K562 (cell line): ENCODE measurements around the gene CD84. TPM values are rescaled to one million over a fixed set of nuclear protein-coding genes. Genes with fewer than 3 reads are reported as not detected.

Experiments
- BMI1 ChIP-seq: fragments of 150-350 bp; IDR thresholded peaks from 2 replicates; pipeline ENCODE4 v1.6.1; 2014; ENCODE audit warnings: low read length
- CBFA2T3 ChIP-seq: fragments of 450-650 bp; IDR thresholded peaks from 2 replicates; pipeline ENCODE4 v1.6.1; 2017
- CHD4 ChIP-seq: fragments of 200-600 bp; sonication (generic); IDR thresholded peaks from 3 replicates; pipeline ENCODE4 v1.6.1; 2012; ENCODE audit warnings: low read depth, mild to moderate bottlenecking, mixed read lengths, low read length, inconsistent platforms; ENCODE audit not compliant: insufficient read depth, insufficient replicate concordance, poor library complexity, severe bottlenecking
- ELF1 ChIP-seq: fragments of 200-800 bp; sonication (Bioruptor generic); IDR thresholded peaks from 2 replicates; pipeline ENCODE4 v1.6.1; 2016; ENCODE audit warnings: missing genetic modification characterization, missing compliant biosample characterization
- FOXM1 ChIP-seq, 2 experiments: fragments of 450-650 bp in 1 of 2; sonication (generic) in 1 of 2; formaldehyde crosslinking in 1 of 2; IDR thresholded peaks; 2 replicates each; pipeline versions ENCODE4 v1.6.1 to v1.9.0; 2017 to 2022; ENCODE audit warnings: low read depth in 2 of 2, mild to moderate bottlenecking in 2 of 2, missing genetic modification reagents in 1 of 2, moderate library complexity in 1 of 2
- HDAC1 ChIP-seq, 2 experiments: fragments of 450-650 bp; IDR thresholded peaks; 2 replicates each; pipeline ENCODE4 v1.6.1; 2016 to 2017; ENCODE audit warnings: inconsistent platforms in 1 of 2, mild to moderate bottlenecking in 1 of 2, moderate library complexity in 1 of 2
- JUN ChIP-seq, 2 experiments: sonication (generic) in 1 of 2; formaldehyde crosslinking in 1 of 2; IDR thresholded peaks; 2 replicates each; pipeline versions ENCODE4 v1.6.1 to v1.8.0; 2012 to 2022; ENCODE audit warnings: borderline replicate concordance in 2 of 2, mild to moderate bottlenecking in 2 of 2, improper control_type of control experiment in 1 of 2, low read depth in 1 of 2, low read length in 1 of 2, missing genetic modification reagents in 1 of 2
- MAX ChIP-seq: sonication (generic); formaldehyde crosslinking; IDR thresholded peaks from 2 replicates; pipeline ENCODE4 v1.9.0; 2022; ENCODE audit warnings: mild to moderate bottlenecking, missing genetic modification reagents
- MLX ChIP-seq, 2 experiments: fragments of 450-650 bp in 1 of 2; sonication (generic) in 1 of 2; formaldehyde crosslinking; conservative IDR thresholded peaks; 2 replicates each; pipeline versions ENCODE4 v1.4.0 to v1.8.1; 2020 to 2022; ENCODE audit warnings: mild to moderate bottlenecking in 1 of 2, missing genetic modification reagents in 1 of 2
- MXI1 ChIP-seq: IDR thresholded peaks from 2 replicates; pipeline ENCODE4 v1.6.1; 2011; ENCODE audit warnings: low read depth, mild to moderate bottlenecking, improper control_type of control experiment, low read length
- NFE2L1 ChIP-seq: fragments of 450-650 bp; IDR thresholded peaks from 2 replicates; pipeline ENCODE4 v1.6.1; 2016; ENCODE audit warnings: missing genetic modification characterization, low read depth, mild to moderate bottlenecking, missing compliant biosample characterization, moderate library complexity, borderline replicate concordance
- PHB2 ChIP-seq: fragments of 450-650 bp; IDR thresholded peaks from 2 replicates; pipeline ENCODE4 v1.6.1; 2017; ENCODE audit warnings: low read depth
- PHF8 ChIP-seq: fragments of 200-600 bp; sonication (generic); IDR thresholded peaks from 2 replicates; pipeline ENCODE4 v1.6.1; 2012; ENCODE audit warnings: mixed run types, mild to moderate bottlenecking, inconsistent platforms, low read length, moderate library complexity, borderline replicate concordance
- POLR2AphosphoS2 ChIP-seq: IDR thresholded peaks from 2 replicates; pipeline ENCODE4 v1.6.1; 2012; ENCODE audit warnings: low read length, improper control_type of control experiment
- SP2 ChIP-seq: IDR thresholded peaks from 2 replicates; pipeline ENCODE4 v1.6.1; 2011; ENCODE audit warnings: mild to moderate bottlenecking, low read depth, low read length, moderate library complexity; ENCODE audit not compliant: poor library complexity, severe bottlenecking; ENCODE audit errors: extremely low read depth
- TAL1 ChIP-seq: fragments of 450-650 bp; IDR thresholded peaks from 2 replicates; pipeline ENCODE4 v1.6.1; 2016; ENCODE audit warnings: mild to moderate bottlenecking
- ZNF445 ChIP-seq: fragments of 250-450 bp; sonication (Bioruptor Pico); IDR thresholded peaks from 2 replicates; pipeline ENCODE4 v1.4.0; 2020; ENCODE audit warnings: low read depth, mild to moderate bottlenecking, moderate library complexity
- ZNF717 ChIP-seq: fragments of 250-450 bp; sonication (Bioruptor Pico); IDR thresholded peaks from 2 replicates; pipeline ENCODE4 v1.5.0; 2021
- ZNF75A ChIP-seq: fragments of 450-650 bp; formaldehyde crosslinking; IDR thresholded peaks from 2 replicates; pipeline ENCODE4 v1.4.0; 2020; ENCODE audit warnings: mild to moderate bottlenecking
- polyA plus RNA-seq, 8 experiments: library from polyadenylated mRNA; depleted of rRNA in 4 of 8; stranded (reverse) in 5 of 8; unstranded in 3 of 8; fragments of >200 nt; fragmentation: Nextera tagmentation in 2 of 8; fragmentation: Illumina TruSeq in 1 of 8; extraction: Ambion mirVana in 2 of 8; extraction: Trizol in 1 of 8; gene quantifications; 2 replicates each; pipeline versions ENCODE4 v1.2.1 to v1.2.3, GENCODE V29; 2011 to 2014; ENCODE audit warnings: inconsistent platforms in 1 of 8, missing spikeins in 1 of 8
- total RNA-seq, 7 experiments: library from RNA; depleted of rRNA in 6 of 7; stranded (reverse); fragments of >200 nt in 6 of 7; fragmentation: Illumina TruSeq in 2 of 7; extraction: Trizol in 2 of 7; gene quantifications; 2 replicates each; pipeline versions ENCODE4 v1.2.1 to v1.2.3, GENCODE V29; 2011 to 2021; ENCODE audit warnings: low replicate concordance in 1 of 7
- TF ChIP-seq, protein P1 (sequence below): fragments of 450-650 bp; conservative IDR thresholded peaks from 2 replicates; pipeline ENCODE4 v1.6.1; 2016; ENCODE audit warnings: missing genetic modification characterization, low read depth, mild to moderate bottlenecking, control low read depth, missing compliant biosample characterization
- TF ChIP-seq, protein P2 (sequence below), 2 experiments: IDR thresholded peaks; 2 replicates each; pipeline ENCODE4 v1.6.1; 2011; ENCODE audit warnings: borderline replicate concordance in 1 of 2, control low read depth in 1 of 2, low read depth in 1 of 2, low read length in 1 of 2, mild to moderate bottlenecking in 1 of 2, mixed read lengths in 1 of 2, moderate library complexity in 1 of 2; ENCODE audit not compliant: insufficient read depth in 1 of 2, insufficient read length in 1 of 2, poor library complexity in 1 of 2, severe bottlenecking in 1 of 2; ENCODE audit errors: extremely low read depth in 1 of 2

CD84 gene
- total and polyA plus RNA-seq, 9 of the 15 experiments (the other 6 are each of a cell fraction or from before 2014, with no cell fraction given) = 0.82 to 6.8 (median 2.0) TPM

GRCh38 chr1:160548960-160549664 lies 30.2 kb downstream of the CD84 start (continued):
- TF ChIP-seq, protein P1, sequence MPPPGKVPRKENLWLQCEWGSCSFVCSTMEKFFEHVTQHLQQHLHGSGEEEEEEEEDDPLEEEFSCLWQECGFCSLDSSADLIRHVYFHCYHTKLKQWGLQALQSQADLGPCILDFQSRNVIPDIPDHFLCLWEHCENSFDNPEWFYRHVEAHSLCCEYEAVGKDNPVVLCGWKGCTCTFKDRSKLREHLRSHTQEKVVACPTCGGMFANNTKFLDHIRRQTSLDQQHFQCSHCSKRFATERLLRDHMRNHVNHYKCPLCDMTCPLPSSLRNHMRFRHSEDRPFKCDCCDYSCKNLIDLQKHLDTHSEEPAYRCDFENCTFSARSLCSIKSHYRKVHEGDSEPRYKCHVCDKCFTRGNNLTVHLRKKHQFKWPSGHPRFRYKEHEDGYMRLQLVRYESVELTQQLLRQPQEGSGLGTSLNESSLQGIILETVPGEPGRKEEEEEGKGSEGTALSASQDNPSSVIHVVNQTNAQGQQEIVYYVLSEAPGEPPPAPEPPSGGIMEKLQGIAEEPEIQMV (tag) = no peak; the same call in 1 of the 2 replicates
- TF ChIP-seq CBFA2T3 (peak; percentile 80), TAL1 (peak; percentile 64), PHB2 (peak; percentile 39; the same call in 1 of the 2 replicates), MXI1 (no peak), ZNF717 (no peak), JUN (IDR thresholded peaks at IDR 0.05; ENCODE audit: borderline replicate concordance, low read depth, low read length) (no peak), JUN (CRISPR knock-in tag; IDR thresholded peaks at IDR 0.05; ENCODE audit: borderline replicate concordance) (no peak), PHF8 (no peak), POLR2AphosphoS2 (no peak), MAX (CRISPR knock-in tag) (no peak), ZNF75A (0 out of 2 replicates have a peak, but pooled peaks have one; percentile 40), SP2 (no peak), CHD4 (no peak), HDAC1 (IDR thresholded peaks at IDR 0.05) (peak in 1 of 2 experiments; percentile 61; a peak in 2 of 4 replicates), NFE2L1 (tag) (no peak), MLX (CRISPR knock-in tag; conservative IDR thresholded peaks at IDR 0.05) (no peak), ZNF445 (CRISPR knock-in tag) (no peak), FOXM1 (IDR thresholded peaks at IDR 0.05; ENCODE audit: low read depth) (0 out of 2 replicates have a peak, but pooled peaks have one; percentile 12), FOXM1 (CRISPR knock-in tag; IDR thresholded peaks at IDR 0.05; ENCODE audit: low read depth) (no peak), BMI1 (no peak), ELF1 (tag) (no peak)
- TF ChIP-seq, protein P2, sequence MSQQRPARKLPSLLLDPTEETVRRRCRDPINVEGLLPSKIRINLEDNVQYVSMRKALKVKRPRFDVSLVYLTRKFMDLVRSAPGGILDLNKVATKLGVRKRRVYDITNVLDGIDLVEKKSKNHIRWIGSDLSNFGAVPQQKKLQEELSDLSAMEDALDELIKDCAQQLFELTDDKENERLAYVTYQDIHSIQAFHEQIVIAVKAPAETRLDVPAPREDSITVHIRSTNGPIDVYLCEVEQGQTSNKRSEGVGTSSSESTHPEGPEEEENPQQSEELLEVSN (IDR thresholded peaks at IDR 0.05; ENCODE audit: borderline replicate concordance in 1 of 2, extremely low read depth in 1 of 2, insufficient read depth in 1 of 2, insufficient read length in 1 of 2, low read depth in 1 of 2, low read length in 1 of 2, poor library complexity in 1 of 2, severe bottlenecking in 1 of 2) = no peak
